ENCODE results near the gene S100PBP. TPM values are rescaled to one million over a fixed set of nuclear protein-coding genes. Genes with fewer than 3 reads are reported as not detected.

The S100PBP gene
- polyA plus RNA-seq, 1 of the 3 experiments (the other 2 are of a cell fraction), result 13.2 TPM

- CTCF ChIA-PET, result interaction anchor here (1.0 to 2.9 kb wide), 4 partner anchors 10 to 204 kb away, joined by 4 to 15 read pairs (median 10); no protein-coding TSS in a partner anchor
- Histone ChIP-seq H2AFZ (ENCODE audit: low read depth) (no peak overlapping the region), H3K4me3 (ENCODE audit: low read depth in 2 of 2, low read length in 1 of 2) (no peak overlapping the region), H3K36me3 (replicated peaks in 1 of 2; ENCODE audit: control insufficient read depth in 1 of 2, insufficient read depth in 2 of 2, low read length in 1 of 2) (no peaks in the 10 kb centered on the region), H4K20me1 (ENCODE audit: insufficient read depth) (0 out of 2 replicates have a peak, but pooled peaks cover 4% of the 10 kb centered on the region), H3F3A (replicated peaks; ENCODE audit: insufficient read depth) (no peaks in the 10 kb centered on the region), H3K27me3 (ENCODE audit: insufficient read depth) (no peaks in the 10 kb centered on the region; the same call in 1 of the 2 replicates), H3K79me2 (ENCODE audit: insufficient read depth) (no peaks in the 10 kb centered on the region), H3K9me3 (no peaks in the 10 kb centered on the region), H3K4me2 (no peak overlapping the region), H3K27ac (ENCODE audit: low read depth in 2 of 2, low read length in 1 of 2) (no peak overlapping the region), H3K9ac (no peak overlapping the region), H3K4me1 (ENCODE audit: control insufficient read depth in 1 of 2, insufficient read depth in 2 of 2, low read depth in 1 of 2, low read length in 1 of 2) (peaks cover 0 to 16% of the 10 kb centered on the region in 2 experiments; a peak in 1 of 4 replicates), H3K9me2 (no peaks in the 10 kb centered on the region)
- 61% methylated on average over 18 of the region's 22 CpGs for WGBS (ENCODE audit: low lambda C conversion rate)
- peak; percentile 53 for DNase-seq
- POLR2A ChIA-PET, result no interaction called here
- TF ChIP-seq MXI1 (IDR thresholded peaks at IDR 0.05; ENCODE audit: low read depth, low read length) (no peak), NFIC (IDR thresholded peaks at IDR 0.05; ENCODE audit: borderline replicate concordance) (no peak), GATA2 (CRISPR knock-in tag; IDR thresholded peaks at IDR 0.05) (no peak), USF1 (IDR thresholded peaks at IDR 0.05; ENCODE audit: borderline replicate concordance, low read depth) (no peak), JUND (IDR thresholded peaks at IDR 0.05) (no peak), EZH2phosphoT487 (IDR thresholded peaks at IDR 0.05; ENCODE audit: borderline replicate concordance, low read depth) (no peak), RFX5 (IDR thresholded peaks at IDR 0.05; ENCODE audit: low read length) (no peak), TCF12 (IDR thresholded peaks at IDR 0.05) (no peak), CTCF (IDR thresholded peaks at IDR 0.05) (no peak), EP300 (IDR thresholded peaks at IDR 0.05; ENCODE audit: borderline replicate concordance in 1 of 2, low read depth in 1 of 2, low read length in 1 of 2) (no peak), TEAD4 (IDR thresholded peaks at IDR 0.05; ENCODE audit: borderline replicate concordance, insufficient read depth) (no peak), ELF1 (IDR thresholded peaks at IDR 0.05) (no peak), FOXJ3 (CRISPR knock-in tag; IDR thresholded peaks at IDR 0.05) (no peak), CHD2 (IDR thresholded peaks at IDR 0.05; ENCODE audit: low read length, partially characterized antibody) (no peak), MAX (IDR thresholded peaks at IDR 0.05; ENCODE audit: low read depth) (no peak), GABPA (IDR thresholded peaks at IDR 0.05; ENCODE audit: low read depth) (no peak)
These were observed 64.7 kb downstream of the S100PBP start for GRCh38 chr1:32881871-32882850.

Measured in SK-N-SH (cell line).